CD4-positive, alpha-beta T cell treated with Interferon alpha-2 for 1 hour (primary cell): ENCODE results near the gene WEE1.
A peak's percentile ranks its signal among the peaks of the same experiment; 100 is the strongest.
"Not testable (repeated sequence)": the region's sequence is repeated elsewhere in the genome, so short reads cannot be mapped to it uniquely, and the experiment has no call there.

Experiments
- DNase-seq, 2 donors: peaks; one replicate each; pipeline ENCODE4 v3.0.0-alpha.2; 2020 to 2022

WEE1 gene

GRCh38 chr11:9573052-9573774, at the start of gene WEE1:
WEE1 (plus strand) TSS chr11:9573670; CDS start chr11:9573934, 264 bp downstream.
- peak; percentile 96 to 97 for DNase-seq

- DNase-seq, result no peak
These were observed 49.5 kb upstream of the WEE1 start for GRCh38 chr11:9524001-9524400.

- no peak for DNase-seq
These were observed 48.4 kb upstream of the WEE1 start for GRCh38 chr11:9525116-9525515.

- DNase-seq, result no peak
These were observed 45.9 kb upstream of the WEE1 start for GRCh38 chr11:9527481-9528135.

- DNase-seq, result no peak
These were observed 45.4 kb upstream of the WEE1 start for GRCh38 chr11:9528136-9528501.

GRCh38 chr11:9528573-9529333, 44.7 kb upstream of the WEE1 start:
- DNase-seq, result no peak

GRCh38 chr11:9529334-9529650, 44.2 kb upstream of the WEE1 start:
- DNase-seq, result no peak

GRCh38 chr11:9530020-9530621, 43.3 kb upstream of the WEE1 start:
- no peak for DNase-seq

GRCh38 chr11:9530901-9531625, 42.4 kb upstream of the WEE1 start:
- no peak for DNase-seq

- no peak for DNase-seq
These were observed 40.4 kb upstream of the WEE1 start for GRCh38 chr11:9533058-9533457.

- no peak for DNase-seq
These were observed 39.6 kb upstream of the WEE1 start for GRCh38 chr11:9533736-9534473.

GRCh38 chr11:9535189-9535781, 38.2 kb upstream of the WEE1 start:
- DNase-seq, result peak; percentile 68 to 77

- DNase-seq, result no peak
These were observed 34.9 kb upstream of the WEE1 start for GRCh38 chr11:9538548-9538947.

- DNase-seq, result not testable (repeated sequence)
These were observed 24.3 kb upstream of the WEE1 start for GRCh38 chr11:9549216-9549615.

GRCh38 chr11:9550191-9550628, 23.3 kb upstream of the WEE1 start:
- DNase-seq, result no peak

GRCh38 chr11:9561279-9561982, 12.0 kb upstream of the WEE1 start:
- no peak for DNase-seq

- no peak for DNase-seq
These were observed 10.8 kb upstream of the WEE1 start for GRCh38 chr11:9562716-9563115.

- DNase-seq, result no peak
These were observed 10.2 kb upstream of the WEE1 start for GRCh38 chr11:9563196-9563730.

GRCh38 chr11:9565822-9566560, 7.5 kb upstream of the WEE1 start:
- peak; percentile 18 to 56 for DNase-seq

GRCh38 chr11:9566561-9567063, 6.9 kb upstream of the WEE1 start:
- no peak for DNase-seq
